Stimulated activated CD8-positive, alpha-beta memory T cell treated with anti-CD3 and anti-CD28 coated beads, Interleukin-7, amount 100 ng/mL, for 1 hour (primary cell): ENCODE measurements around the gene B3GAT3.
"Not testable (repeated sequence)": the region's sequence is repeated elsewhere in the genome, so short reads cannot be mapped to it uniquely, and the experiment has no call there.

Experiments used
- DNase-seq, 2 donors: peaks; one replicate each; pipeline ENCODE4 v3.0.0-alpha.2; 2020; ENCODE audit warnings: low read depth in 2 of 2

Gene B3GAT3

GRCh38 chr11:62603776-62604299 is 17.9 kb downstream of the B3GAT3 start:
- DNase-seq: no peak

GRCh38 chr11:62603072-62603408 is 18.7 kb downstream of the B3GAT3 start:
- DNase-seq: no peak

GRCh38 chr11:62602141-62603071 is 19.4 kb downstream of the B3GAT3 start:
- no peak for DNase-seq

- peak; percentile 99 for DNase-seq
Measured at GRCh38 chr11:62601372-62602140, 20.2 kb downstream of the B3GAT3 start, which contains the start of gene MTA2. Gene MTA2, minus strand, starts transcription at chr11:62601865. Its CDS starts 415 bp downstream, at chr11:62601450.

GRCh38 chr11:62601122-62601371 is 20.7 kb downstream of the B3GAT3 start:
- no peak for DNase-seq

- DNase-seq: no peak
Measured at GRCh38 chr11:62600367-62601121, 21.2 kb downstream of the B3GAT3 start.

GRCh38 chr11:62599901-62600300 is 21.9 kb downstream of the B3GAT3 start:
- no peak for DNase-seq

- DNase-seq: peak; percentile 80 to 88
Measured at GRCh38 chr11:62599069-62599696, 22.6 kb downstream of the B3GAT3 start.

GRCh38 chr11:62595124-62595523 is 26.7 kb downstream of the B3GAT3 start:
- DNase-seq: no peak

GRCh38 chr11:62593434-62594044 is 28.2 kb downstream of the B3GAT3 start:
- peak; percentile 52 to 64 for DNase-seq

GRCh38 chr11:62592989-62593421 is 28.8 kb downstream of the B3GAT3 start:
- DNase-seq: no peak

- no peak for DNase-seq
Measured at GRCh38 chr11:62592146-62592815, 29.5 kb downstream of the B3GAT3 start.

GRCh38 chr11:62591448-62592145 is 30.2 kb downstream of the B3GAT3 start, which contains the start of gene TUT1:
Gene TUT1, minus strand, starts transcription at chr11:62591523. Its CDS starts 38 bp downstream, at chr11:62591485.
- peak; percentile 89 for DNase-seq

GRCh38 chr11:62588966-62589637 is 32.7 kb downstream of the B3GAT3 start:
- DNase-seq: no peak

- not testable (repeated sequence) for DNase-seq
Measured at GRCh38 chr11:62585356-62585755, 36.4 kb downstream of the B3GAT3 start.

- DNase-seq: not testable (repeated sequence)
Measured at GRCh38 chr11:62581735-62582134, 40.1 kb downstream of the B3GAT3 start.

GRCh38 chr11:62580959-62581715 is 40.6 kb downstream of the B3GAT3 start:
- no peak for DNase-seq

- no peak for DNase-seq
Measured at GRCh38 chr11:62579252-62579651, 42.5 kb downstream of the B3GAT3 start.
